Parathyroid adenoma (tissue), 2 donors: ENCODE measurements around the gene ASIP.

Source experiments
- H2AFZ ChIP-seq: fragments of 300-600 bp; sonication (generic); one replicate; pipeline ENCODE4 v1.7.0; 2017; ENCODE audit warnings: antibody characterized with exemption, mild to moderate bottlenecking
- H3K27ac ChIP-seq: fragments of 300-600 bp; sonication (generic); one replicate; pipeline ENCODE4 v1.7.0; 2017
- H3K27me3 ChIP-seq: fragments of 300-600 bp; sonication (generic); one replicate; pipeline ENCODE4 v1.7.0; 2017; ENCODE audit warnings: low read length; ENCODE audit not compliant: control insufficient read depth, insufficient read depth
- H3K36me3 ChIP-seq: fragments of 300-600 bp; sonication (generic); one replicate; pipeline ENCODE4 v1.7.0; 2017; ENCODE audit warnings: low read length; ENCODE audit not compliant: control insufficient read depth, insufficient read depth
- H3K4me1 ChIP-seq: fragments of 300-600 bp; sonication (generic); one replicate; pipeline ENCODE4 v1.7.0; 2017; ENCODE audit warnings: control low read depth
- H3K4me2 ChIP-seq: fragments of 300-600 bp; sonication (generic); one replicate; pipeline ENCODE4 v1.7.0; 2017; ENCODE audit warnings: low read length
- H3K4me3 ChIP-seq: fragments of 300-600 bp; sonication (generic); one replicate; pipeline ENCODE4 v1.7.0; 2017; ENCODE audit warnings: low read depth, low read length
- H3K79me2 ChIP-seq: fragments of 300-600 bp; sonication (generic); one replicate; pipeline ENCODE4 v1.7.0; 2017; ENCODE audit warnings: control low read depth
- H3K9ac ChIP-seq: fragments of 300-600 bp; sonication (generic); one replicate; pipeline ENCODE4 v1.7.0; 2017; ENCODE audit warnings: mild to moderate bottlenecking
- H3K9me3 ChIP-seq: fragments of 300-600 bp; sonication (generic); one replicate; pipeline ENCODE4 v1.7.0; 2017; ENCODE audit warnings: low read length; ENCODE audit not compliant: control insufficient read depth
- TF ChIP-seq, protein P1 (sequence below): fragments of 300-600 bp; sonication (generic); IDR thresholded peaks from one replicate; pipeline ENCODE4 v1.7.0; 2017; ENCODE audit warnings: antibody characterized with exemption, mild to moderate bottlenecking
- donor health status: primary hyperparathyroidism.

Gene ASIP

DNA sequence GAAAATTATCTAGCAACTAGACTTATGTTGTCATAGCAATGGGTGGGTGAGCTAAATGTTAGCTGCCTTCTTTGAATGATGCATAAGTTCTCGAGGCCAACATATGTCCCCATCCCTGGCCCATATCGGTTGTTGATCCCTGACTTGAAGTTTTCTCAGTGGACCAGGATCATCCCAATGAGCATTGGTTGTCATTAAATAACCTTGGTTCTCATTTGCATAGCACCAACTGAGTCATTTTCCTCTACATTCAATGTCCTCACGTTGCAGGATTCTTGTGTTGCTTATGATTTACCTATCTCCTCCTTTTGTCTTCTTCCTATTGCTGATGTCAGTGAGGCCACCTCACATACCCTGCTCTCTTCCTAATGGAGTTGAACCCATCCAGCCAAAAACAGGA is 74.0 kb downstream of the ASIP start:
- H3K36me3 ChIP-seq = no peaks in the 10 kb centered on the region
- H2AFZ ChIP-seq = no peak overlapping the region
- peaks cover 4% of the 10 kb centered on the region for H3K4me1 ChIP-seq
- TF ChIP-seq, protein P1, sequence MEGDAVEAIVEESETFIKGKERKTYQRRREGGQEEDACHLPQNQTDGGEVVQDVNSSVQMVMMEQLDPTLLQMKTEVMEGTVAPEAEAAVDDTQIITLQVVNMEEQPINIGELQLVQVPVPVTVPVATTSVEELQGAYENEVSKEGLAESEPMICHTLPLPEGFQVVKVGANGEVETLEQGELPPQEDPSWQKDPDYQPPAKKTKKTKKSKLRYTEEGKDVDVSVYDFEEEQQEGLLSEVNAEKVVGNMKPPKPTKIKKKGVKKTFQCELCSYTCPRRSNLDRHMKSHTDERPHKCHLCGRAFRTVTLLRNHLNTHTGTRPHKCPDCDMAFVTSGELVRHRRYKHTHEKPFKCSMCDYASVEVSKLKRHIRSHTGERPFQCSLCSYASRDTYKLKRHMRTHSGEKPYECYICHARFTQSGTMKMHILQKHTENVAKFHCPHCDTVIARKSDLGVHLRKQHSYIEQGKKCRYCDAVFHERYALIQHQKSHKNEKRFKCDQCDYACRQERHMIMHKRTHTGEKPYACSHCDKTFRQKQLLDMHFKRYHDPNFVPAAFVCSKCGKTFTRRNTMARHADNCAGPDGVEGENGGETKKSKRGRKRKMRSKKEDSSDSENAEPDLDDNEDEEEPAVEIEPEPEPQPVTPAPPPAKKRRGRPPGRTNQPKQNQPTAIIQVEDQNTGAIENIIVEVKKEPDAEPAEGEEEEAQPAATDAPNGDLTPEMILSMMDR = no peak
- no peaks in the 10 kb centered on the region for H3K79me2 ChIP-seq
- H3K9ac ChIP-seq = no peak overlapping the region
- H3K27ac ChIP-seq = no peak overlapping the region
- no peak overlapping the region for H3K4me3 ChIP-seq
- no peaks in the 10 kb centered on the region for H3K27me3 ChIP-seq
- no peaks in the 10 kb centered on the region for H3K9me3 ChIP-seq
- no peak overlapping the region for H3K4me2 ChIP-seq

DNA sequence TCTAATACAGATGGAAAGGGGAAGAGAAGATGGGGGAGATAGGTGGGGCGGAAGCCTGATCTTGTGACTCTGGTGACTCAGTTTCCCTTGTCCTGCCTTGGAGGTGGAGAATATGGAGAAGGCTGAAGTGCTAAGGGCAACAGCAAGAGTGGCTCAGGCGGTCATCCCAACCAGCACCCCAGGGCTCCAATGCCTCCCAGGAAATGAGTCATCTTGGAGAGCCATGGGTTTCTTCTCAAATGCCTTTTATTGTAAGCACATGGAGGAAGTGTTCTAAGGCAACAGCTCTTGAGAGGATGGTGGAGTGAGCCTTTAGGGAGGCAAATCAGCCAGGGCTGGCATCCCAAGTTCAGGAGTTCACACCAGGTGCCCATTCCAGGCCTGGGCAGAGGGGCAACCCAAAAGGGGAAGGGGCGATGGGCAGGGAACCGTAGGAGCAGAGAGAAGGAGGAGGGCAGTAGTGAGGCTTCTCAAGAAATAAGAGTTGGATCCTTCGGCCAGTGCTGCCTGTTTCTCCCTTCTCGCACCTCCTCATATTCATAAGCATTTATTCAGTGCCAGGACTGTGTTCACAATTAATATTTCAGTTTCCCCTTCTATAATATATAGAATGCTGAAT is 75.1 kb downstream of the ASIP start:
- no peaks in the 10 kb centered on the region for H3K27me3 ChIP-seq
- H3K4me1 ChIP-seq = peaks cover 4% of the 10 kb centered on the region
- no peak overlapping the region for H3K4me3 ChIP-seq
- no peak overlapping the region for H3K27ac ChIP-seq
- H3K9ac ChIP-seq = no peak overlapping the region
- no peak overlapping the region for H2AFZ ChIP-seq
- TF ChIP-seq, protein P1 = no peak
- H3K36me3 ChIP-seq = no peaks in the 10 kb centered on the region
- no peaks in the 10 kb centered on the region for H3K9me3 ChIP-seq
- H3K4me2 ChIP-seq = no peak overlapping the region
- H3K79me2 ChIP-seq = no peaks in the 10 kb centered on the region
